ENCODE results near the gene OR2H1. TPM values are rescaled to one million over a fixed set of nuclear protein-coding genes. Genes with fewer than 3 reads are reported as not detected.
"Not testable (repeated sequence)": the region's sequence is repeated elsewhere in the genome, so short reads cannot be mapped to it uniquely, and the experiment has no call there.

Gene OR2H1
- total RNA-seq, 1 donor from 2014 or later, result not detected

- H3K27ac ChIP-seq, result no peak overlapping the region
- Mint-ChIP-seq H3K27ac (no peak overlapping the region), H3K27me3 (ENCODE audit: insufficient read depth, low read depth) (peaks cover 2% of the 10 kb centered on the region), H3K4me1 (no peaks in the 10 kb centered on the region), H3K36me3 (no peaks in the 10 kb centered on the region), H3K9me3 (no peaks in the 10 kb centered on the region), H3K4me3 (no peak overlapping the region)
- no peaks in the 10 kb centered on the region for H3K4me1 ChIP-seq
- TF ChIP-seq EZH2 (IDR thresholded peaks at IDR 0.05), result no peak
- TF ChIP-seq EZH2phosphoT487 (IDR thresholded peaks at IDR 0.05), result no peak
- TF ChIP-seq CTCF (IDR thresholded peaks at IDR 0.05), result no peak
- H3K79me2 ChIP-seq (ENCODE audit: low read depth), result no peaks in the 10 kb centered on the region
- no peaks in the 10 kb centered on the region for H4K20me1 ChIP-seq (ENCODE audit: low read depth)
- no peaks in the 10 kb centered on the region for H3K36me3 ChIP-seq
- no peaks in the 10 kb centered on the region for H3K27me3 ChIP-seq
- no peaks in the 10 kb centered on the region for H3K9me3 ChIP-seq (ENCODE audit: low read depth)
- no peak overlapping the region for H3K4me3 ChIP-seq
- no peak overlapping the region for H3K9ac ChIP-seq
- no peak overlapping the region for H2AFZ ChIP-seq (replicated peaks)
- no peaks in the 10 kb centered on the region for H3F3A ChIP-seq (ENCODE audit: low read depth)
- no peak overlapping the region for H3K4me2 ChIP-seq
- DNase-seq (ENCODE audit: low spot score), result no peak
These were observed 32.4 kb upstream of the OR2H1 start for GRCh38 chr6:29424575-29424974.

GRCh38 chr6:29425075-29425474, 31.9 kb upstream of the OR2H1 start:
- Mint-ChIP-seq H3K4me1 (no peaks in the 10 kb centered on the region), H3K36me3 (no peaks in the 10 kb centered on the region), H3K9me3 (no peaks in the 10 kb centered on the region), H3K4me3 (no peak overlapping the region), H3K27me3 (ENCODE audit: insufficient read depth, low read depth) (peaks cover 2% of the 10 kb centered on the region), H3K27ac (no peak overlapping the region)
- no peak for DNase-seq (ENCODE audit: low spot score)
- no peak for TF ChIP-seq EZH2phosphoT487 (IDR thresholded peaks at IDR 0.05)
- TF ChIP-seq EZH2 (IDR thresholded peaks at IDR 0.05), result no peak
- TF ChIP-seq CTCF (IDR thresholded peaks at IDR 0.05), result no peak
- H3F3A ChIP-seq (ENCODE audit: low read depth), result no peaks in the 10 kb centered on the region
- H4K20me1 ChIP-seq (ENCODE audit: low read depth), result no peaks in the 10 kb centered on the region
- H3K27ac ChIP-seq, result no peak overlapping the region
- no peaks in the 10 kb centered on the region for H3K79me2 ChIP-seq (ENCODE audit: low read depth)
- H3K4me3 ChIP-seq, result no peak overlapping the region
- H3K4me1 ChIP-seq, result no peaks in the 10 kb centered on the region
- H3K36me3 ChIP-seq, result no peaks in the 10 kb centered on the region
- no peaks in the 10 kb centered on the region for H3K9me3 ChIP-seq (ENCODE audit: low read depth)
- H3K9ac ChIP-seq, result no peak overlapping the region
- H3K4me2 ChIP-seq, result no peak overlapping the region
- no peaks in the 10 kb centered on the region for H3K27me3 ChIP-seq
- no peak overlapping the region for H2AFZ ChIP-seq (replicated peaks)

GRCh38 chr6:29426654-29427053, 30.3 kb upstream of the OR2H1 start:
- H3K36me3 ChIP-seq, result no peaks in the 10 kb centered on the region
- H3K27me3 Mint-ChIP-seq (ENCODE audit: insufficient read depth, low read depth), result peaks cover 2% of the 10 kb centered on the region
- no peaks in the 10 kb centered on the region for H3K27me3 ChIP-seq
- H3K4me3 Mint-ChIP-seq, result no peak overlapping the region
- no peaks in the 10 kb centered on the region for H3K9me3 Mint-ChIP-seq
- H3K9me3 ChIP-seq (ENCODE audit: low read depth), result no peaks in the 10 kb centered on the region
- H3K4me1 ChIP-seq, result no peaks in the 10 kb centered on the region
- no peak overlapping the region for H3K27ac Mint-ChIP-seq
- H3K4me1 Mint-ChIP-seq, result no peaks in the 10 kb centered on the region
- H3K9ac ChIP-seq, result no peak overlapping the region
- H3K79me2 ChIP-seq (ENCODE audit: low read depth), result no peaks in the 10 kb centered on the region
- no peak for DNase-seq (ENCODE audit: low spot score)
- no peak overlapping the region for H3K4me3 ChIP-seq
- TF ChIP-seq EZH2 (IDR thresholded peaks at IDR 0.05) (no peak), CTCF (IDR thresholded peaks at IDR 0.05) (no peak), EZH2phosphoT487 (IDR thresholded peaks at IDR 0.05) (no peak)
- H3K36me3 Mint-ChIP-seq, result no peaks in the 10 kb centered on the region
- no peaks in the 10 kb centered on the region for H3F3A ChIP-seq (ENCODE audit: low read depth)
- H2AFZ ChIP-seq (replicated peaks), result no peak overlapping the region
- no peaks in the 10 kb centered on the region for H4K20me1 ChIP-seq (ENCODE audit: low read depth)
- H3K27ac ChIP-seq, result no peak overlapping the region
- H3K4me2 ChIP-seq, result no peak overlapping the region

- not testable (repeated sequence) for H3K4me2 ChIP-seq; H3K27ac Mint-ChIP-seq; H3K9ac ChIP-seq; H2AFZ ChIP-seq (replicated peaks); H4K20me1 ChIP-seq (ENCODE audit: low read depth); H3F3A ChIP-seq (ENCODE audit: low read depth); H3K4me3 Mint-ChIP-seq; H3K4me3 ChIP-seq; H3K27me3 ChIP-seq; H3K27ac ChIP-seq; H3K27me3 Mint-ChIP-seq (ENCODE audit: insufficient read depth, low read depth); H3K36me3 ChIP-seq; H3K4me1 ChIP-seq; H3K4me1 Mint-ChIP-seq; H3K9me3 ChIP-seq (ENCODE audit: low read depth); H3K79me2 ChIP-seq (ENCODE audit: low read depth); H3K9me3 Mint-ChIP-seq; H3K36me3 Mint-ChIP-seq
- peak; percentile 34 for DNase-seq (ENCODE audit: low spot score)
- TF ChIP-seq CTCF (IDR thresholded peaks at IDR 0.05), result peak; percentile 34
These were observed 20.2 kb upstream of the OR2H1 start for GRCh38 chr6:29436730-29437129.
